GF-D8 (cell line): ENCODE results near the gene CFTR.
"Not testable (repeated sequence)": the region's sequence is repeated elsewhere in the genome, so short reads cannot be mapped to it uniquely, and the experiment has no call there.

Experiments used
- DNase-seq: peaks from one replicate; lab custom pipeline; 2025; lab: John Stamatoyannopoulos, UW

CFTR gene

DNA sequence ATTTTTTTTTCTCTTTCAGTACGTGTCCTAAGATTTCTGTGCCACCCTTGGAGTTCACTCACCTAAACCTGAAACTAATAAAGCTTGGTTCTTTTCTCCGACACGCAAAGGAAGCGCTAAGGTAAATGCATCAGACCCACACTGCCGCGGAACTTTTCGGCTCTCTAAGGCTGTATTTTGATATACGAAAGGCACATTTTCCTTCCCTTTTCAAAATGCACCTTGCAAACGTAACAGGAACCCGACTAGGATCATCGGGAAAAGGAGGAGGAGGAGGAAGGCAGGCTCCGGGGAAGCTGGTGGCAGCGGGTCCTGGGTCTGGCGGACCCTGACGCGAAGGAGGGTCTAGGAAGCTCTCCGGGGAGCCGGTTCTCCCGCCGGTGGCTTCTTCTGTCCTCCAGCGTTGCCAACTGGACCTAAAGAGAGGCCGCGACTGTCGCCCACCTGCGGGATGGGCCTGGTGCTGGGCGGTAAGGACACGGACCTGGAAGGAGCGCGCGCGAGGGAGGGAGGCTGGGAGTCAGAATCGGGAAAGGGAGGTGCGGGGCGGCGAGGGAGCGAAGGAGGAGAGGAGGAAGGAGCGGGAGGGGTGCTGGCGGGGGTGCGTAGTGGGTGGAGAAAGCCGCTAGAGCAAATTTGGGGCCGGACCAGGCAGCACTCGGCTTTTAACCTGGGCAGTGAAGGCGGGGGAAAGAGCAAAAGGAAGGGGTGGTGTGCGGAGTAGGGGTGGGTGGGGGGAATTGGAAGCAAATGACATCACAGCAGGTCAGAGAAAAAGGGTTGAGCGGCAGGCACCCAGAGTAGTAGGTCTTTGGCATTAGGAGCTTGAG is at the start of gene CFTR:
TSS of gene CFTR (plus strand) at position 801 of the 830 bp plus-strand sequence. CDS start 70 bp downstream, outside the sequence.
- DNase-seq: no peak

DNA sequence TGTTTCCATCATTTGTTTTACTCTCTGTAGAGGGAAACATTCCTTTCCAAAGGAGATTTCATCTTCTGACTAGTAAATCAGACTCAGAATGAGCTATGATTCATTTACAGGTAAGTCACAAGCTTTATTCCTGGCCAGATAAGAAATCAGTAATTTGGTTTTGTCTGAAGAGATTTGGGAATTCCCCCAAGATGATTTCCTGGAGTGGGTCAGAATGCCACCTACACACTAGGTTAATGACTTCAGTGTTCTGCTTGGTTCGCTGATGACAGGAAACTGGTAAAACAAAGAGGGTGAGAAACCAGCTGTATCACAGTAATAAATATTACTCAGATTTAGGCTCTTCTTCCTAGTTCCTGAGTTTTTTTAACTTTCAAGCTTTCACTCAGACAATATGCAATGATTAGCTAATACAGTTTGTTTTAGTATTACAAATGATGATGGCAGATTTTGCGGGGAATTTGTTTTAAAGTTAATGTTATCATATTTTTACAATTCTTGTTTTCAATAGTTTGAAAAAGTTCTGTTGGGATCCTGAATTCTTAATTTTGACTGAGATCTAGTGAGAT is 44.3 kb upstream of the CFTR start:
- DNase-seq: no peak

DNA sequence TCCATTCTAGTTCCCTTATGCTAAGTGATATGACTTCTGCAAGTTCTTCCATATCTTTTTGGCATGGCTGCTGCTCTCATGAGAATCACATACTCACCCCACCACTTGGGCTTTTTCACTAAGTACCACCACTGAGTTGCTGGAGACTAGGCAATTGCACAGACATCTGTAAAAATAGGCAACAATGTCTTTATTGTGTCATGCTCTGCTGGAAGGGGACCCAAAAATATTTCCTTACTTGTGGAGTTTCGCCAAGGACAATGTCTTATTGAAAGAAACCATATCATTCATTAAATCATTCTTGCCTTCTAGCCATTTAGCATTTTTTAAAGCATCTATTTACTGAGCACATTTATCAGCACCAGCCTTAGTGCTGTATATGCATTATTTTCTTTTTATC is 35.2 kb upstream of the CFTR start:
- no peak for DNase-seq

DNA sequence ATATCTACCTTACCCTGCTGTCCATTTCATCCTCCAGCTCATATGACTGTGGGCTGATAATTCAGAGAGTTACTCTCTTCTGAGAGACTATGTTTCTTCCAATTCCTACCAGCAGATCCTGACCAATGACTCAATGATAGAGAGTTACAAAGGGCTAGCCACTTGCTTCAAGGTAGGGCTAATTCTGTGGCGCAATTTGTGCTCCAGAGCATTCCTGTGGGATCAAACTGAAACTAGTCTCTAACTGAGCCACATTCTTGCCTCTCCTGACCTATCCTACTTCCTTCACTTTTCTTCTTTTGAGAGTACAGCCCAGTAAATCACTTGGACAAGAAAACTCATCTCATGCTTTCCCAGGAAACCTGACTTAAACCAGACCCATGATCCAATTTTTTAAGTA is 34.6 kb upstream of the CFTR start:
- no peak for DNase-seq

DNA sequence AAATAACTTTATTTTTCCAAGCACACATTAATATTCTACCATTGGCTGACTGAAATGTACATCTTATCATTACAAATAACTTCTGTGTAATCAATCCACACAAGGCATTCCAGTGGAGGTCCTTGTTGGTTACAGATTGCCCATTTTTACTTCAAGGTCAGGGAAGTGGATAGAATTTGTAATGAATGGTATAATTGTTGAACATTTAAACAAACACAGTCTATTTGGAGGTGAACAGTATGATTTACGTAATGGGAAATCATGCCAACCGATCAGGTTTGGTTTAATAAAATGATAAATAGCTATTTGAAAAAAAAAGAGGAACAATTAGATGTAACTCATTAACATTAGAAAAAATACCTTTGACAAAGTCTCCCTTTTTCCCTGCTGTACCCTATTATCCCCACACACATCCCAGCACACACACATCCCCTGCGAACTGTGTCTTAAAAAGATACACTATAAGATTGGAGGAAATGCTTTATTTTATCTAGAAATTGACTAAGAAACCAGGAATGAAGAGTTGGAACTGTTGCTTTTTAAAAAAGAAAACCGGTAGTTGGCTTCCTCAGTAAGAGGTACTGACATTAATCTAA is 33.5 kb upstream of the CFTR start:
- no peak for DNase-seq

DNA sequence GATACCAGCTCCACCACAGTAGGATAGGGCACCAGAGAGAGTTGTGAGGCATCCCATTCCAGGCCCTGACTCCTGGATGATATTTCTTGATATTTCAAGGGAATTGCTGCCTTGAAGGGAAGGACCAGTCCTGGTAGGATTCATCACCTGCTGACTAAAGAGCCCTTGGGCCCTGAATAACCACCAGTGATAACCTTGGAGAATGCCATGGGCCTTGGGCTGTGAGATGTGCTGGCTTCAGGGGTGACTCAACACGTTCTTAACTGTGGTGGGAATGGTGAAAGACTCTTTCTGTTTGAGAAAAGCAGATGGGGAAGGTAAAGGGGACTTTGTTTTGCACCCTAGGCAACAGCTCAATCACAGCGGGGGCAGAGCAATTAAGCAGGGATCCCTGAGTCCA is 31.2 kb upstream of the CFTR start:
- DNase-seq: no peak

DNA sequence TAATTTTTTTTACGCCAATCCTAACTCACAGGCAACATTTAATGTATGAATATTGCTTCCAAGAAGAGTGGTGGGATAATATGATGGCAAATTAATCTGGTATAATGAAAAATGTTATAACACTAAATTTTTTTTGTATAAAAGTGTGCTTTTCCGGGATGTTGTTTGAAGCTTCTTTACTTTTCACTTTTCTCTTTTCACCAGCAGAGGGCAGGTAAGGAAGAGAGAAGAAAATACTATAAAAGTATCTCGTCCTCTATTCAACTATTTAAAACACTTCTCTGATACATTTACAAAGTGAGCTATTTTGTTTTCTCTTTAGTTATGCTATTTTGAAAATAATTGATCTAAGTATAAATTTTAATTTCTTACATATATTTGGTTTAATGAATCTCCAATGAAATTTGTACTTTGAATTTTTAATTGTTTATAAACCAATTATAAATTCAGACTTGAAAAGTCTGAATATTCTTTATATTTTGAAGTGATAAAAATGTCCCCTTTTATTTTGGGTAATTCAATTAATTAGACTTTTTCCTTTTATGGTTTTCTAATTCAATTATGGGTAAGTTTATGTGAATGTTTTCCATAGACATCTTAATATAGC is 20.7 kb upstream of the CFTR start:
- DNase-seq: no peak

DNA sequence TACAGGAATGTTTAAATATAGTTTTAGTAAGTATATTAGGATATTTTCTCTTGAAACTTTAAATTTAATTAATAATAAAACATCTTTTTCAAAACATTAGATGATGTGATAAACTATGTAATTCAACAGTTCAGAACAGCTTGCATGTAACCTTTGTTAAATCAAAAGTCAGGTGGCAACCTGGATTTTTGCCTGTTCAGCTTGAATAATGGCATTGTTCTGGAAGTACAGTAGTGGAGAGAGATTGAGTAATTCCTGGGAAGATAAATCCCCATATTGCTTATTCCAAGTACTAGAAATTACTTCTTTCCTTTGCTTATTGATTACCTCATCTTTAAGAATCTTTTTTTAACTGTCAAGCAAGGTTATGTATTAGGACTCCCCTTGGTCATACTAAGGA is 20.1 kb upstream of the CFTR start:
- DNase-seq: no peak

DNA sequence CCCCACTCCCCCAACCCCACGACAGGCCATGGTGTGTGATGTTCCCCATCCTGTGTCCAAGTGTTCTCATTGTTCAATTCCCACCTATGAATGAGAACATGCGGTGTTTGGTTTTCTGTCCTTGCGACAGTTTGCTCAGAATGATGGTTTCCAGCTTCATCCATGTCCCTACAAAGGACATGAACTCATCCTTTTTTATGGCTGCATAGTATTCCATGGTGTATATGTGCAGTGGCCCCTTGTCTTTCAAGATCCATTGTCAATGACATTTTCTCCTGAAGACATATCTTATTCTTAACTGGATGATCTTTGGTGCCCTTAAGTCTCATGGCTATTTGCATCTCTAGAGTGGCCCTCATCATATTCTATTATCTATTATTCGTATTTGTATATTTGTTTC is 19.0 kb upstream of the CFTR start:
- not testable (repeated sequence) for DNase-seq

DNA sequence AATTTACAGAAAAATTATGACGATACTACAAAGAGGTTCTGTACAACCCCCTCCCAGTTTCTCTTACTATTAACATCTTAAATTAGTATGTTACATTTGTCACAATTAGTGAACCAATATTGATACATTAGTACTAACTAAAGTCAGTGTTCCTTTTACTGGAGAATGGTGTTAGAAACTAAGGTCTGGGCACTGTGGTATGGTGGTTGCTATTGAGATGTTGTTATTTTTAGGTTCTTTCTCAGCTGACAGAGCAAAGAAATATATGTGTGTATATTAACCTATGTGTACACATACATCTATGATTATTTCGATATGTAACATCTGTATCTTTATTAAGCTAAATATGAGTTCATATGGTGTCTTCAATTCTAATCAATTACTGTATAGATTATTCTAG is 11.7 kb upstream of the CFTR start:
- DNase-seq: no peak

DNA sequence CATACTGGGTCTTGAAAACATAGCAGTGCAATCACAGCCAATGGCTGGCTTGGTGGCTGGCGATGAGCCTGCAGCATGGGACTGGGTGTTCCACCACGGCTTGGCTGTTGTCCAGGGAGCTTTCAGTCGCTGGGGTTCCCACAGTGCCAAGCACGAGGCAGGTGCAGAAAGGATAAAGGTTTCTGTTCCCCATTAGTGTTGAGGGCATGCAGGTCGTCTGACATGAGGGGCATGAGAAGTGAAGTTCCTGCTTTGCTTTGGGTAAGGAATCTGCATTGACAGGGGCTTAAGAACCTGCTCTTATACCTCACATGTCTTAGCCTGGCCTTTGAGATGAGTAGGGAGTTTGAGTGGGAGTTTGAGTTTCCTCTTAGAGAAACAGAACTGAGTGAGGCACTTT is 9.0 kb upstream of the CFTR start:
- DNase-seq: no peak

DNA sequence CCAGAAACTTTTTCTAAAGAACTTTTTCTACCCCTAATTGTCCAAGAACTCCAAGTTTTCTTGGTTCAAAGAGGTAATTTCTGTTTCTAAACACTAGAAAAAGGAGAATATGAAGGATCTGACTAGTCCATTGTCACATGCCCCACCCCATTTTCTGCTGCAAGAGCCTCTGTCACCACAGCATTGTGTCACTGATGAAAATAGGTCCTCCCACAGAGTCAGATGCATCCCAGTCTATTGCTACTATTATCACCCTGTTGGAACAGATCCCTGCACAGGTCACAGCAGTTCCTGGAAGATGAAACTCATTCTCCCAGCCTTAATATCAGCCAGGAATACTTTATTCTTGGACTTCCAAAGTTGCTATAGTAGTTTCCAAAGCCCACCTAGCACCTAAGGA is 7.5 kb upstream of the CFTR start:
- no peak for DNase-seq

DNA sequence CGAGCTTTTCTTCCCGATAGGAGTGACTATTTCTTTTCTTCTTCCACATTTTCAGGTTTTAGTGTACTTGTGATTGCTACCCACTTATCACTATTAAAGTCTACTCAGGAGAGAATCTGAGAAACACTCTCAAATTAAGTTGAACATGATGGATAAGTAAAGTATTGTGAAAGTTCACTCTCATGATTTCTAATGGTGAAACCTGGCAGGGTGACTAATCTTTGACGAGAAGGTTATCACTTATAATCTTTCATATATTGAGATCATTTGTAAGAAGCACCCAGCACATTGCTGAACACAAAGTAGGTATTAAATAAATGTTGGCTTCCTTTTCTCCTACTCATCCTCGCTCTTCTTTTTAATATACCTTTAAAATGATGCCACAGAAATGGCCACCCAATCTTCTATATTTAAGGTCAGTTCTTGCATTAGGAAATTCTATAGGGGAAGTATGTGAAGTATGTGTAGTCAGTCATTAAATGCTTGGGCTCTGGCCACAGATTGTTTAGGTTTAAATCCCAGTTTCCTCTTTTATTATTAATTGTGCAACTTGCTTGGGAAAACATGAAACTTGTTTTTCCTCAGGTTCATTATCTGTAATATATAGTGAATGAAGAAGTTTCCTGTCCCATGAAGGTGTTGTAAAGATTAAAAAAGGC is 3.1 kb upstream of the CFTR start:
- DNase-seq: no peak

DNA sequence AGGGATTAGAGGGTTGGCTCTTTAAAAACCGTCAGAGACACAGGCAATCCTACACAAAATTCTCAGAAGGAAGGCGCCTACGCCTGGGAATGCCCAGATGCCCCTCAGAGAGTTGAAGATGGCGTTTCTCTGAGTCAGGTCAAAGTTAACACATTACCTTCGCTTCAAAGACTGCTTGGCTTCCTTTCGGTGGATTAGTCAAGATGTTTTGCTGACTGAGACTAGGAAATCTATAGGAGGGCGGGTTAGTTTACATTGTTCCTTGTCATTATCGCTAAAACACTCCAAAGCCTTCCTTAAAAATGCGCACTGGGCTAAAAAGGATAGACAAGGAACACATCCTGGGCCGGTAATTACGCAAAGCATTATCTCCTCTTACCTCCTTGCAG is 995 bp upstream of the CFTR start:
- DNase-seq: no peak

DNA sequence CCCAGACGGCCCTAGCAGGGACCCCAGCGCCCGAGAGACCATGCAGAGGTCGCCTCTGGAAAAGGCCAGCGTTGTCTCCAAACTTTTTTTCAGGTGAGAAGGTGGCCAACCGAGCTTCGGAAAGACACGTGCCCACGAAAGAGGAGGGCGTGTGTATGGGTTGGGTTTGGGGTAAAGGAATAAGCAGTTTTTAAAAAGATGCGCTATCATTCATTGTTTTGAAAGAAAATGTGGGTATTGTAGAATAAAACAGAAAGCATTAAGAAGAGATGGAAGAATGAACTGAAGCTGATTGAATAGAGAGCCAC is 184 bp downstream of the CFTR start:
- no peak for DNase-seq

DNA sequence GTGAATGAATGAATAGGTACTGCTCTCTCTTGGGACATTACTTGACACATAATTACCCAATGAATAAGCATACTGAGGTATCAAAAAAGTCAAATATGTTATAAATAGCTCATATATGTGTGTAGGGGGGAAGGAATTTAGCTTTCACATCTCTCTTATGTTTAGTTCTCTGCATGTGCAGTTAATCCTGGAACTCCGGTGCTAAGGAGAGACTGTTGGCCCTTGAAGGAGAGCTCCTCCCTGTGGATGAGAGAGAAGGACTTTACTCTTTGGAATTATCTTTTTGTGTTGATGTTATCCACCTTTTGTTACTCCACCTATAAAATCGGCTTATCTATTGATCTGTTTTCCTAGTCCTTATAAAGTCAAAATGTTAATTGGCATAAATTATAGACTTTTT is 1.2 kb downstream of the CFTR start:
- no peak for DNase-seq

DNA sequence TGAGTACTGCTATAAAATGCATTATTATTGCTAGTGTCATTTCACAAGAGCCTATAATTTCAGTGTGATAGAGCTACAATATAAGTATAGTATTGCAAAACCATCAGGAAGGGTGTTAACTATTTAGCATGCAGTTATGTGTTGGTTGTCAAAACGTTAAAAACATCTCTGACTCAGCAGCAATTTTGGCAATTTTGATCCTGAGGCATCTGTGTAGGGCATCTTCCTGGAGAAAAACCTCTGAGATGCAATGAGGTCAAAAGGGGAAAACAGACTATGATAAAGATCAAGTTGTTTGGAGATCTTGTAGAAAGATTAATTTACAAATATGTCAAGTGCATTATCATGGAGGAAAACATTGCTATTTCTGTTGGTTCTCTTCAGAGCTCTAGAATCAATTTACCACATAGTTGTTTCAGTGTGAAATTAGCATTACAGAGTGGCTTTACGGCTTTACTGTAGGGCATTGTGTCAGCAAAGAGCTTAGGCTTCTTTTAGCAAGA is 5.3 kb downstream of the CFTR start:
- DNase-seq: no peak

DNA sequence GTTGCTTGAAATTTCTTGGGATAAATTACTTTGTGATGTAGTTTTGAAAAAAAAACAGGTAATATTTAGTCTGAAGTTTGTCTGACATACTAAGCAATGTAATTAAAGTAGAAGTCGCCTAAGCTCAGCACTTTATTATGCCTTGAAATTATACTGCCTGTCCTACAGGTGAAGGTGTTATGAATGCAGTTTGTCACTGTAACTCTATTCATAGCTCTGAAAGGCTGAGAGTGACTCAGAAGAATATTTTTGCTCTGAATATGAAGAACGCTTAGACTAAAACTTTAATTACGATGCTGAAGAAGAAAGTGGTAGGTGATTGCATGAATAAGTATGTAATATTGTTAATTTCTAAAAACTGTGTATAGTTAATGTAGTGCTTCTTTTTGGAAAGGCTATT is 9.2 kb downstream of the CFTR start:
- DNase-seq: no peak

DNA sequence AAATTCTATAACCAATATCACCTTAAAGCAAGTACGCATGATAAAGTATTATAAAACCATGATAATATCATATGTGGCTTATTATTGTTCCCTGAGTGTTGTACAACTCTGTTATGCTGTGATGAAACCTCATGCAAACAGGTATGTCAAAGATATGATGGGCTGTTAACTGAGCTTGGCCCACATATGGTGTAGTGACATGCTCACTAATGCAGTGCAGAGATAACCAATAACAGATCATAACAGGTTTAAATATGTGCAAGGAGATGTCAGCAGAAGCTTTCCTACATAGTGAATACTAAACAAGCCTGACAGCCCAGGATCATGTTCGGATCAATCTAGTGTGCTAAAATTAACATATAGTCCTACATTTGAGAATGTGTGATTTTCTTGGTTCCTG is 9.6 kb downstream of the CFTR start:
- no peak for DNase-seq

DNA sequence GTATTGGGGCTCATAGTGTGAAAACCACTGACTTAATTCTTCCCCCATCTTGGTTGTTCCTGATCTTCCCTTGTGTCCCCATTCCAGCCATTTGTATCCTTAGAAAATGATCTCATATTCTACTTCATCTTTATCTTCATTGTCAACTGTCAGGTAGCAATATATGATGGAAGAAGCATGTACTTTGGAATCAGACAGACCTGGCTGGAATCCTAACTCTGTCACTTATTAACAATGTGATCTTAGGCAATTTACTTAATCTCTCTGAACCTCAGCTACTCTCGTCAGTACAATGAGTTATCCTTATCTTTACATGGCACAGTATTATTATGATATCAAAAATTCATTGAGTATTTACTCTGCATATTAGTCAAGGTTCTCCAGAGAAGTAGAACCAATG is 10.1 kb downstream of the CFTR start:
- no peak for DNase-seq

DNA sequence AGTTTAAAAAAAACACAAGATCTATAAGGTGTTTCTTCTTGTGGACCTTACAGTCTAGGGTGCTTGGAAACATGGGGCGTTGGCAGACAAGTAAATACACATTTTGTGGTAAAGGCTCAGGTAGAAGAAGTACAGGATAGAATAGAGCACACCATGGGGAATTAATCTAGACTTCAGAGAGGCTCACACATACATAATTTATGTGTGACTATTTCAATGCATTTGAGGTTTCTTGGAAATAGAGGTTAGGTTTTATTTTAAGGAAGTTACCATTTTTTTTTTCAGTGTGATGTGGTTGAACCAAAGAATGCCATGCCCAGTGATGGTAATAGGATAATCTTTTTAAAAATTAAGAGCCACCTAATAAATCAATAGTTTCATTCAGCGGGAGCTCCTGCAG is 12.8 kb downstream of the CFTR start:
- DNase-seq: no peak

DNA sequence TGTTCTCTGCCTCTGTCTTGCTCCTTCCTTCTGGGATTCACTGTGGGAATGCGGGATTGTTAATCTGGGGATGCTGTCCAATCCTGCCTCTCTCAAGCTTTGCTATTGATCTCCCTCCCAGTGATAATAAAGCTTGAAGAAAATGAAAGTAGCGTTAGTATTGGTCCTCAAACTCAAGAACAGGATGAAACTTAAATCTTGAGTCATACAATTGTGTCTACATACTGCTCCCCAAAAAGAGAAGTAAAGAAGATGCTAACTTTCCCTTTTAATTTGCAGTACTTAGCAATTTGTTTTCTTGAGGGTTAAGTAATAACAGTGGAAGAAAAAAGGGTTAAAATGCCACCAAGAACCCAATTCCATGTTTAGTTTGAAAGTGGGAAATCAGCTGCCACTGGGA is 13.6 kb downstream of the CFTR start:
- DNase-seq: no peak

DNA sequence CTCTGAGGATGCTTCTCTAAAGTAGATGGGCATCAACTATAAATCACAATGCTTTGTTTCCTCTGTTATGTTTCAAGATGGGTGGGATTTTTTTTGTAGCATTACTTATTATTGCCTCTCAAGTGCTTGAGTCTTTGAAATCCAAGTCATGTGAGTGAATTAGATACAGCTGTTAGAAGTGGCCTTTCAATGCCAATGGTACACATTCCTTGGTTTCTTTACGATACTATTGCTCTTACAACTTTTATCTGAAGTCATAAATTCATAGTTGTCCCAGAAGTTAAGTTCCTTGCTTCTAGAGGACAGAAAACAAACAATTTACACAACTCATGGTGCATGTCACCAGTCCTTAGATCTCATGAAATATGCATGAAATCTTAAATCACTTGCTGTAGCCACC is 15.5 kb downstream of the CFTR start:
- DNase-seq: no peak
